A549 (cell line): ENCODE results near the gene NRARP.

Experiments used
- CTCF ChIP-seq: fragments of >200 bp; sonication (Bioruptor Twin); formaldehyde crosslinking; IDR thresholded peaks from 3 replicates; pipeline ENCODE4 v1.5.1; 2016
- NFE2L2 ChIP-seq: fragments of 150-350 bp; conservative IDR thresholded peaks from 2 replicates; pipeline ENCODE4 v1.6.1; 2014; ENCODE audit warnings: low read length
- RNF2 ChIP-seq: fragments of 200-600 bp; sonication (generic); IDR thresholded peaks from 2 replicates; pipeline ENCODE4 v1.6.1; 2016; ENCODE audit warnings: low read depth, mild to moderate bottlenecking, antibody characterized with exemption, moderate library complexity, borderline replicate concordance

GRCh38 chr9:137305798-137306065 is 3.7 kb upstream of the NRARP start:
- TF ChIP-seq CTCF, result no peak
- no peak for TF ChIP-seq NFE2L2
- no peak for TF ChIP-seq RNF2
